Mucosa of stomach (tissue), 1 donor: ENCODE measurements around the gene C1orf21.

ENCODE experiments used
- H3K27me3 ChIP-seq: one replicate; pipeline ENCODE4 v1.7.0; 2013; ENCODE audit warnings: mild to moderate bottlenecking, low read length; ENCODE audit not compliant: control insufficient read depth, insufficient read depth
- H3K36me3 ChIP-seq: one replicate; pipeline ENCODE4 v1.7.0; 2013; ENCODE audit warnings: low read length; ENCODE audit not compliant: control insufficient read depth, insufficient read depth
- H3K4me1 ChIP-seq: one replicate; pipeline ENCODE4 v1.7.0; 2013; ENCODE audit warnings: mild to moderate bottlenecking, low read length; ENCODE audit not compliant: control insufficient read depth, insufficient read depth
- H3K4me3 ChIP-seq: one replicate; pipeline ENCODE4 v1.7.0; 2013; ENCODE audit warnings: low read length
- H3K9ac ChIP-seq: one replicate; pipeline ENCODE4 v1.7.0; 2013; ENCODE audit warnings: mild to moderate bottlenecking, low read length, moderate library complexity
- H3K9me3 ChIP-seq: one replicate; pipeline ENCODE4 v1.7.0; 2013; ENCODE audit warnings: mild to moderate bottlenecking, low read length, moderate library complexity; ENCODE audit not compliant: control insufficient read depth
- donor health status: Pancreatic carcinoma.

Gene C1orf21

DNA sequence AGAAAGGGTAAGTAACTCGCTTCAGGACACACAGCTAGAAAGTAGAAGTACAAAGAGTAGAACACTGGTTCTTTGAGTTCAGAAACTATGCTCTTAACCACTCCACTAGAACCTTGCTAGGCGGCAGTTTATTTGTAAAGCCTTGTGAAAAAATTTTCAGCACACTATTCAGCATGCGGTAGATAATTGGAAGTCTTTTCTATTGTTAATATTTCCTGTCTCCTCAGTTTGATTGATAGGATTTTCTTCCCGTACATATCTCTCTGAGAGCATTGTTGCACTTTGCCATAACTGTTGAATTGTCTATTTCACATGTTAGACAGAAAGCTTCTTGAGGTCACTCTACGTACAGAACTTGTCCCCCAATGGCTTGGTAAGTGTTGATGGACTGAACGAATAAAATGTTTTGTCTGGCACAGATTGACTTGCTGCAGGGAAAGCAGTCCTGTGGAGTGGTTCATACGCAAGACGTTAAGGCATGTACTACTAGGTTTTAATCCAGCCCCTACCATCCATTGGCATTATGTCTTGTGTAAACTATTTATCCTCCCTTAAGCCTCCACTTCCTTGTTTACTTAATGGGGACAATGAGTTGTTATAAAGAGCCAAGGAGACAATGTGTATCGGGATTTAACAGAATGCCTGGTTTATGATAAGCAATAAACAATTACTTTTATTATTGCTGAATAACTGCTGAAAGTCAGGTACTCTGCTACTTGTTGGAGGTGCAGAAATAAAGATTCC, 35.8 kb downstream of the C1orf21 start:
- Histone ChIP-seq H3K4me3 (no peak overlapping the region), H3K4me1 (peaks cover 32% of the 10 kb centered on the region), H3K9me3 (no peaks in the 10 kb centered on the region), H3K27me3 (no peaks in the 10 kb centered on the region), H3K9ac (no peak overlapping the region), H3K36me3 (no peaks in the 10 kb centered on the region)

DNA sequence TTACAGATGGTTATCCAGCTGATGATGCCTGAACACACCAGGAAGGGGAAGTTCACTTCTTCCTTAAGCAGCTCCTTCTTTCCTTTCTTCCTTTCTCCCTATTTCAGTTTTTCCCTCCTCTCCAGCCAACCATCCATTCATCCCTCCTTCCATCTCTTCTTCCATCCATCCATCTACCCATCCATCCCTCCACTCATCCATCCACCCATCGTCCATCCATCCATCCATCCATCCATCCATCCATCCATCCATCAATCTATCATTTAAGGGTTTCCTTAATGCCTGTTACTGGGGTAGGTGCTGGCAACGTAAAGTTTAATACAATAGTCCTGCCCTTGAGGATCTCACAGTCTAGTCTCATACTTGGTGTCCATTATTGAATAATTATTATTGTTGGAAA, 36.8 kb downstream of the C1orf21 start:
- Histone ChIP-seq H3K27me3 (no peaks in the 10 kb centered on the region), H3K4me3 (no peak overlapping the region), H3K4me1 (peaks cover 32% of the 10 kb centered on the region), H3K9ac (no peak overlapping the region), H3K9me3 (no peaks in the 10 kb centered on the region), H3K36me3 (no peaks in the 10 kb centered on the region)

DNA sequence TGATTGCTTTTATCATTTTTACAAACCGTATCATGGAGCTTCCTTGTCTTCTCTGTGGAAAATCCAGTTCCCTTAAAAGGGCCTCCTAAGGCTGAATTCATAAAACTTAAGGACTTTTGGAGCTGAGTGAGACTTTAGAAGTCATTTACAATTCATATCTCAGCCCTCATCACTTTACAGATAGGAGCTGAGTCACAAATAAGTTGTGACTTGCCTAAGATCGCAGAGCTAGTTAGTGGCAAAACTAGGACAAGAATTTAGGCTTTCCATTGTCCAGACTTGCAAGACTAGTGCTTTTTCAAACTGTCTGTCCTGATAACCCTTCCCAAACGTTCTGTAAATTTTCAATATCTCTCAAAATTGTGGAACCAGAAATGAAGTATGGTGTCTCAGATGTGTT, 37.3 kb downstream of the C1orf21 start:
- no peak overlapping the region for H3K4me3 ChIP-seq
- no peaks in the 10 kb centered on the region for H3K9me3 ChIP-seq
- no peaks in the 10 kb centered on the region for H3K27me3 ChIP-seq
- no peaks in the 10 kb centered on the region for H3K36me3 ChIP-seq
- H3K9ac ChIP-seq, result no peak overlapping the region
- peaks cover 32% of the 10 kb centered on the region for H3K4me1 ChIP-seq

DNA sequence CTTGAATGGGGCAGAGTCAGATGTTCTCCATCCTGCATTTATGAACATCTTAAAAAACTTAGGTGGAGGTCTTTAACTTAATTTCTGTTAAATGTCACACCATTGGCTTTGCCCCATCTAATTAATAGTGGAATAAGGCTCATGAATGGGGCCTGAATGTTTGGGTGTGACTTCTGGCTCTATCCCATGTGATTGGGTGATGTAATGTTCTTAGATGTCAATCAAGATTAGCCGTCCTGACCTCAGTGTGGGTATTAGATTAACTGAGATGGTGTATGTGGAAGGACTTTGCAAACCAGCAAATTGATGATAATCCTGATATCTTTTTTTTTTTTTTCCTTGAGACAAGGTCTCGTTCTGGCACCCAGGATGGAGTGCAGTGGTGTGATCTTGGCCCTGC, 38.1 kb downstream of the C1orf21 start:
- peaks cover 32% of the 10 kb centered on the region for H3K4me1 ChIP-seq
- H3K9me3 ChIP-seq, result no peaks in the 10 kb centered on the region

DNA sequence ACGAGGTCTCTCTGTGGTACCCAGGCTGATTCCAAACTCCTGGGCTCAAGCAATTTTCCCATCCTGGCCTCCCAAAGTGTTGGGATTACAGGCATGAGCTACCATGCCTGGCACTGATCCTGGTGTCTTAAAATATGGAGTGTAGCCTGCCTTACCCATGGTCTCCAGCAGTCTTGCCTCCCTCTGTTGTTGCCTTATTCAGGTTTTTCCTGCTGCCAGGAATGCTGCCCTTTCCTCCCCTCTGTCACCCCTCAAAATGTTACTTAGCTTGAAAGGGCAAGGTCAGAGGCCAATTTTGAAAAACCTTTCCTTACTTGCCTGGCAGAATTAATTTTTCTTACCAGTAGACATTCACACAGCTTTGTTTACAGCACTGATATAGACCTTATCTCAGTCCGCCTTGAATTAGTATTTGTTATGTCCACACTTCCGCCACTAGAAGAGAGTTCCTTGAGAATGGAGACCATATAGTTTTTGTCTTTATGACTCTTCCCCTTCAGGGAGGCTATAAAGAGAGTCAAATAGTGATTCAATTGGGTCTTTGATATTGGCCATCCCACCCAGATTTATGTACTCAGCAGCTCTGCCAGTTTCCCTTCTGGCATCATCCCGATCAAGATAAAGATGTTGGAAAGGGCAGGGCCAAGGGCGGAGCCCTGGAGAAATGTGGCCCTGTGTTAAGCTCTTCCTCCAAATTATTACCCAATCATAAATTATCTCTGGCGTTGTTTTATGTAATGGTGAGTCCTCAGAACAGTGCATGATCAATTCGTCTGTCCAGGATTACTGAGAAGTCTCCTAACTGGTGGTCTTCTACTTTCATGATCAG, 38.8 kb downstream of the C1orf21 start:
- no peaks in the 10 kb centered on the region for H3K27me3 ChIP-seq
- H3K4me1 ChIP-seq, result peaks cover 32% of the 10 kb centered on the region
- H3K9ac ChIP-seq, result no peak overlapping the region
- H3K4me3 ChIP-seq, result no peak overlapping the region
- no peaks in the 10 kb centered on the region for H3K36me3 ChIP-seq
- no peaks in the 10 kb centered on the region for H3K9me3 ChIP-seq

More for the DNA sequence above, 38.1 kb downstream of the C1orf21 start:
- H3K27me3 ChIP-seq, result no peaks in the 10 kb centered on the region
- H3K9ac ChIP-seq, result no peak overlapping the region
- no peaks in the 10 kb centered on the region for H3K36me3 ChIP-seq
- no peak overlapping the region for H3K4me3 ChIP-seq

DNA sequence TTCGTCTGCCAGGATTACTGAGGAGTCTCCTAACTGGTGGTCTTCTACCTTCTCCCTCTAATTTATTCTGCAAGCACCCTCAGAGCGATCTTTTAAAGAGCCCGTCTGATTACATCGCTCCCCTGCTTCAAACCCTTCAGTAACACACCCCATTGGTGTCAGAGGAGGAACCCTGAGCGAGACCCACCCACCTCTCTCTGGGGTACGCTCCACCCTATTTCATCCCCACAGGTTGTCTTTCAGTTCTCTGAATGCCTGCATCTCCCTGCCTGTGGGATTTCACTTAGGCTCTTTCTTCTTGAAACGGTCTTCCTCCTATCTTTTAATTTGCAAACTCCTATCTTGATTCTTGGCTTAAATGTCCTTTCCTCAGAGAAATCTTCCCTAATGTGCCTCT, 39.4 kb downstream of the C1orf21 start:
- H3K27me3 ChIP-seq, result no peaks in the 10 kb centered on the region
- no peak overlapping the region for H3K4me3 ChIP-seq
- no peaks in the 10 kb centered on the region for H3K9me3 ChIP-seq
- H3K9ac ChIP-seq, result no peak overlapping the region
- H3K36me3 ChIP-seq, result no peaks in the 10 kb centered on the region
- peaks cover 32% of the 10 kb centered on the region for H3K4me1 ChIP-seq

DNA sequence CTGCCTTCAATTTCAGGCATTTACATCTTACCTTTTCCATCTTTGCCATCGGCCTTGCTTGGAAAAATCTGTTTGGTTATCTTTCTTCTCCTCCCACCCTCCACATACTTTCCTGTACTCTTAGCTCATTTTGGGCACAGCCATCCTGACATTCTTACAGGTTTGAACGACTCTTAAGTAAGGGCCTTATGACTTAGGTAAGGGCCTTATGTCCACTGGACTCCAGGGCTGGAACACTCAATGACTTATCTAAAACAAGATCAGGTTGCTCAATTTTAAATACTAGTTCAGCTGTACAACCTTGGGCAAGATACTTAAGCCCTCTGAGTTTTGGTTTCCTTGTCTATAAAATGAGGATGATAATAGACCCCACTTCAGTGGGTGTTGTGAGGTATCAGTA, 40.9 kb downstream of the C1orf21 start:
- H3K4me3 ChIP-seq, result no peak overlapping the region

DNA sequence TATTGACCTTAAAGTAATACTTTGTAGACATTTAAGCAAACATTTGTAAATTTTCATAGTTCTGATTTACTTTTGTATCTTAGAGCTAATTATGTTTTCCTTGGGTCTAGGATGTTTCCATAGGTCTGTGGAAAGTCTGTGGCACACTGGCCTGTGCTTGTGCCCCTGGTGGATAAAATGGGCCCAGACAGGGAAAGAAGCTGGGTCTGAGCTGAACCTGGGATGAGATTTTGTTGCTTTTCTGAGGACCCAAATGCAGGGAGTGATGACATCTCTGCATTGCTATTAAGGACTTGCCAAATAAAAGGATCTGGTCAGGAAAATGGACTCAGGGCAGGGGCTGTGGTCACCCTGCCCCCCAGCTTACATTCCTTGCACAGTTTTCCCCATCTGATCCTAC, 41.8 kb downstream of the C1orf21 start:
- peaks cover 23% of the 10 kb centered on the region for H3K4me1 ChIP-seq
- H3K27me3 ChIP-seq, result no peaks in the 10 kb centered on the region
- no peaks in the 10 kb centered on the region for H3K36me3 ChIP-seq
- no peak overlapping the region for H3K4me3 ChIP-seq
- no peak overlapping the region for H3K9ac ChIP-seq
- no peaks in the 10 kb centered on the region for H3K9me3 ChIP-seq

More for the DNA sequence above, 40.9 kb downstream of the C1orf21 start:
- Histone ChIP-seq H3K36me3 (no peaks in the 10 kb centered on the region), H3K27me3 (no peaks in the 10 kb centered on the region), H3K9ac (no peak overlapping the region), H3K4me1 (peaks cover 27% of the 10 kb centered on the region), H3K9me3 (no peaks in the 10 kb centered on the region)

DNA sequence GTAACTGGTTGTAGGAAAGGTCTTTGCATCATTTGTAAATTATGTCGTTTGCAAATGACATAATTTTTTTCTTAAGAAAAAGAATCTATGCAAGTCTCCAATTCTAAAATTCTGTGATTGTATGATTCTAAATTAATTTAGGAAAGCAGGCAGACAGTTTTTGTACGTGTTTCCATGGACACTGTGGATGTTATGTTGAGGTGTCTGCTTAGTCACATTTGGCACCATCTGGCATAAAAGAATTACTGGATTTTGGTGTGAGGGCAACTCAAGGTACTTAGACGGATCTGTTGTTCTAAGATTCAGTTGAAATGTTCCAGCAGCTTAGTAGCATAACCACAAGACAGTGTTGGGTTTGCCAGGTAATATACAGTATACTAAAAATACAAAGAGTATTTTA, 42.5 kb downstream of the C1orf21 start:
- H3K4me1 ChIP-seq, result peaks cover 21% of the 10 kb centered on the region
- H3K9me3 ChIP-seq, result no peaks in the 10 kb centered on the region
- no peaks in the 10 kb centered on the region for H3K36me3 ChIP-seq
- no peak overlapping the region for H3K4me3 ChIP-seq
- H3K9ac ChIP-seq, result no peak overlapping the region
- no peaks in the 10 kb centered on the region for H3K27me3 ChIP-seq

DNA sequence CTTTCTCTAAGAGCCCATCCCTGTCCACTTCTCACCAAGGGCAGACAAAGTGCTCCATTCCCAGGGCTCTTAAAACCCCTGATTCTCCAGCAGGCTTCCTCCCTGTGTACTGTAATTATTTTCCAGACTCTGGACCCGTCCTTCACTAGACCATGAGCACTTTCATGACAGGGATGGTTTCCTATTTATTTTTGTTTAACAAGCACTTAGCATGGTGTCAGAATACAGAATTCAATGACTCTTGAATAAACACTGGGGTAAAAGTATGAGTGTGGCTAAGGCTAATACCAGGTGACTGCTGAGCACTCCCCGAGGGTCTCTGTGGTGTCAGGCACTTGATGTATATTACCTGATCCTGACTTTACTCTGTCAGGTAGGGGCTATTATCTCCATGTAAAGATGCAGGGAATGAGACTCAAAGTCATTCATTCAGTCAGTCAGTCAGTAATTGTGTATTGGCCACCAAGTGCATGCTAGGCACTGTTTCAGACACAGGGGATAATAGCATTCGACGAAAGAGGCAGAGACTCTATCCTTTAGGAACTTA, 47.2 kb downstream of the C1orf21 start:
- no peaks in the 10 kb centered on the region for H3K36me3 ChIP-seq

DNA sequence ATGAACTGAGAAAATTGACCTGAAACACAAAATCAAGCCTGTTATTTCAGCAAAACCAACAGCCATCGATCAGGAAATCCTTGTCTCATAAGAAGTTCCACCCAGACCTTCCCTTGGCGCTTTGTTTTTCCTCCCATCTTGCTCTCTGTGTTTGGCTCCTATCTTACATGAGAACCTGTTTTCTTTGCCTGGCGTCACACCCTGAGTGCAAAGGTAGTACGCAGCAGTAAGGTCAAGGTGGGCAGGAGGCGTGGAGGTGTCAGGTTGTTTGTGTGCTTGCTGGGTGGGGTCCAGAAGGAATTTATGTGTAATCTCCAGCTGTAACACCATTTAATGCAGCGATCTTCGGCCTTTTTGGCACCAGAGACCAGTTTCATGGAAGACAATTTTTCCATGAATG, 50.5 kb downstream of the C1orf21 start:
- H3K4me3 ChIP-seq, result no peak overlapping the region
- H3K9me3 ChIP-seq, result no peaks in the 10 kb centered on the region
- no peaks in the 10 kb centered on the region for H3K36me3 ChIP-seq
- no peak overlapping the region for H3K9ac ChIP-seq
- H3K4me1 ChIP-seq, result peaks cover 31% of the 10 kb centered on the region
- no peaks in the 10 kb centered on the region for H3K27me3 ChIP-seq

More for the DNA sequence above, 47.2 kb downstream of the C1orf21 start:
- Histone ChIP-seq H3K9ac (no peak overlapping the region), H3K4me3 (no peak overlapping the region), H3K27me3 (no peaks in the 10 kb centered on the region), H3K4me1 (peaks cover 24% of the 10 kb centered on the region), H3K9me3 (no peaks in the 10 kb centered on the region)

DNA sequence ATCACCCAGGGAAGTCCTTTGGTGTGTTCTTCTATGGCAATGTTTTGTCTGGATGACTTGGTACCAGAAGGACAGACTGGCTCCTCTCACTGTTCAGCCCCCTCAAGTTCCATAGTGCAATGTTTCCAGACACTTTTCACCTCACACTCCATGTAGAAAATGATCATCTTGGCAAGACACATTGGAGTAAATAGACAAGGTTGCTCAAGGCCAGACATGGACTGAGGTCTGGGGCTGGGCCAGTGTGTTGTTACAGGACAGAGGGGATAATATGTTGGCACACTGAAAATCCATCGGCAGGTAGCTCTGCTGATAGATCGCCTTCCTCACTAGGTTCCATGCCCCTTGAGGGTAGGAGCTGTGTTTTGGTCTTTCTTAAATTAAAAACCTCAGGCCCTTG, 51.5 kb downstream of the C1orf21 start:
- H3K4me1 ChIP-seq, result peaks cover 31% of the 10 kb centered on the region
- H3K9ac ChIP-seq, result no peak overlapping the region
- H3K9me3 ChIP-seq, result no peaks in the 10 kb centered on the region
- H3K27me3 ChIP-seq, result no peaks in the 10 kb centered on the region
- H3K4me3 ChIP-seq, result no peak overlapping the region
- H3K36me3 ChIP-seq, result no peaks in the 10 kb centered on the region
